HepG2 (cell line): Measurements from ENCODE around the gene NAB2. TPM values are rescaled to one million over a fixed set of nuclear protein-coding genes. Genes with fewer than 3 reads are reported as not detected.

Experiments
- ARNT2 ChIP-seq: sonication (generic); formaldehyde crosslinking; IDR thresholded peaks from 2 replicates; pipeline ENCODE4 v1.8.0; 2022; ENCODE audit warnings: mild to moderate bottlenecking, low read depth, missing genetic modification reagents, moderate library complexity
- ATAD3A ChIP-seq: sonication (generic); formaldehyde crosslinking; IDR thresholded peaks from 2 replicates; pipeline ENCODE4 v1.4.0; 2020; ENCODE audit warnings: missing genetic modification reagents
- BCLAF1 ChIP-seq: fragments of 450-650 bp; IDR thresholded peaks from 2 replicates; pipeline ENCODE4 v1.6.1; 2017; ENCODE audit warnings: mild to moderate bottlenecking
- EZH2 ChIP-seq: conservative IDR thresholded peaks from 2 replicates; pipeline ENCODE4 v1.6.1; 2012; ENCODE audit warnings: mild to moderate bottlenecking, low read depth, low read length, moderate library complexity
- FOSL1 ChIP-seq: sonication (generic); formaldehyde crosslinking; IDR thresholded peaks from 2 replicates; pipeline ENCODE4 v1.9.0; 2021; ENCODE audit warnings: missing genetic modification reagents, borderline replicate concordance
- GATA4 ChIP-seq: sonication (generic); IDR thresholded peaks from 2 replicates; pipeline ENCODE4 v1.6.1; 2016; ENCODE audit warnings: antibody characterized with exemption, low read depth, borderline replicate concordance
- HOXD1 ChIP-seq: sonication (generic); formaldehyde crosslinking; IDR thresholded peaks from 2 replicates; pipeline ENCODE4 v1.5.0; 2020; ENCODE audit warnings: missing genetic modification reagents
- IKZF1 ChIP-seq: fragments of 450-650 bp; IDR thresholded peaks from 2 replicates; pipeline ENCODE4 v1.7.1; 2016
- MEIS1 ChIP-seq: sonication (generic); formaldehyde crosslinking; IDR thresholded peaks from 2 replicates; pipeline ENCODE4 v1.9.0; 2021; ENCODE audit warnings: mild to moderate bottlenecking, missing genetic modification reagents, moderate library complexity, borderline replicate concordance
- NR1H2 ChIP-seq: sonication (generic); formaldehyde crosslinking; IDR thresholded peaks from 2 replicates; pipeline ENCODE4 v1.8.1; 2022; ENCODE audit warnings: low read depth, missing genetic modification reagents, borderline replicate concordance
- SRSF1 ChIP-seq: fragments of 200-400 bp; formaldehyde crosslinking; optimal IDR thresholded peaks from 2 replicates; pipeline ENCODE3; 2017; ENCODE audit warnings: mild to moderate bottlenecking, low read depth, low read length, moderate library complexity
- SRY ChIP-seq: sonication (generic); formaldehyde crosslinking; IDR thresholded peaks from 2 replicates; pipeline ENCODE4 v1.8.0; 2022; ENCODE audit warnings: mild to moderate bottlenecking, missing genetic modification reagents
- THAP8 ChIP-seq: sonication (generic); formaldehyde crosslinking; IDR thresholded peaks from 2 replicates; pipeline ENCODE4 v1.5.1; 2020; ENCODE audit warnings: missing genetic modification reagents, mild to moderate bottlenecking, borderline replicate concordance
- ZBTB26 ChIP-seq: IDR thresholded peaks from 2 replicates; pipeline ENCODE4 v1.6.1; 2016; ENCODE audit warnings: missing compliant biosample characterization, missing genetic modification reagents, borderline replicate concordance
- ZNF280B ChIP-seq: sonication (generic); formaldehyde crosslinking; IDR thresholded peaks from 2 replicates; pipeline ENCODE4 v1.5.0; 2020; ENCODE audit warnings: missing genetic modification reagents, mild to moderate bottlenecking, borderline replicate concordance
- ZNF331 ChIP-seq: sonication (generic); formaldehyde crosslinking; IDR thresholded peaks from 2 replicates; pipeline ENCODE4 v1.4.0; 2020; ENCODE audit warnings: missing genetic modification reagents
- ZNF34 ChIP-seq: sonication (generic); formaldehyde crosslinking; IDR thresholded peaks from 2 replicates; pipeline ENCODE4 v1.4.0; 2020; ENCODE audit warnings: mild to moderate bottlenecking, missing genetic modification reagents, borderline replicate concordance
- ZNF350 ChIP-seq: sonication (generic); formaldehyde crosslinking; IDR thresholded peaks from 2 replicates; pipeline ENCODE4 v1.4.0; 2020; ENCODE audit warnings: mild to moderate bottlenecking, low read depth, missing genetic modification reagents, borderline replicate concordance
- ZNF546 ChIP-seq: sonication (generic); formaldehyde crosslinking; conservative IDR thresholded peaks from 2 replicates; pipeline ENCODE4 v1.8.1; 2023; ENCODE audit warnings: mild to moderate bottlenecking, missing genetic modification reagents
- ZNF549 ChIP-seq: sonication (generic); formaldehyde crosslinking; IDR thresholded peaks from 2 replicates; pipeline ENCODE4 v1.5.0; 2020; ENCODE audit warnings: missing genetic modification reagents
- ZNF598 ChIP-seq: sonication (generic); formaldehyde crosslinking; IDR thresholded peaks from 2 replicates; pipeline ENCODE4 v1.5.1; 2020; ENCODE audit warnings: mild to moderate bottlenecking, missing genetic modification reagents, borderline replicate concordance
- ZNF749 ChIP-seq: sonication (generic); formaldehyde crosslinking; IDR thresholded peaks from 2 replicates; pipeline ENCODE4 v1.8.0; 2022; ENCODE audit warnings: mild to moderate bottlenecking, missing genetic modification reagents, moderate library complexity, borderline replicate concordance
- polyA plus RNA-seq, 8 experiments: library from polyadenylated mRNA; depleted of rRNA in 3 of 8; stranded (reverse) in 7 of 8; unstranded in 1 of 8; fragments of >200 nt; fragmentation: Illumina TruSeq in 4 of 8; extraction: Trizol in 4 of 8; gene quantifications; 2 replicates each; pipeline versions ENCODE4 v1.2.1 to v1.2.3, GENCODE V29; 2011 to 2016; ENCODE audit warnings: low read depth in 4 of 8, missing spikeins in 1 of 8, mixed read lengths in 1 of 8; ENCODE audit not compliant: insufficient read depth in 1 of 8
- total RNA-seq, 5 experiments: library from RNA; depleted of rRNA; stranded (reverse); fragments of >200 nt; fragmentation: Illumina TruSeq; extraction: Trizol; gene quantifications; 2 replicates each; pipeline ENCODE4 v1.2.3, GENCODE V29; 2016; ENCODE audit warnings: low read depth in 1 of 5

Gene NAB2
- total and polyA plus RNA-seq, 2 of the 13 experiments (the other 11 are each of a cell fraction or from before 2014, with no cell fraction given) = 11.7 to 12.9 TPM

GRCh38 chr12:57127726-57128518 is 39.0 kb downstream of the NAB2 start, which contains the start of gene LRP1 (continued):
- TF ChIP-seq ZNF749 (CRISPR knock-in tag) (0 out of 2 replicates have a peak, but pooled peaks have one; percentile 36), ZNF546 (CRISPR knock-in tag) (no peak), ZNF331 (CRISPR knock-in tag) (0 out of 2 replicates have a peak, but pooled peaks have one; percentile 35), ATAD3A (CRISPR knock-in tag) (no peak), SRY (CRISPR knock-in tag) (0 out of 2 replicates have a peak, but pooled peaks have one; percentile 50), EZH2 (no peak), NR1H2 (CRISPR knock-in tag) (no peak), FOSL1 (CRISPR knock-in tag) (no peak), ZNF549 (CRISPR knock-in tag) (no peak), GATA4 (0 out of 2 replicates have a peak, but pooled peaks have one; percentile 58), ZBTB26 (CRISPR knock-in tag) (peak; percentile 20; the same call in 1 of the 2 replicates), THAP8 (no peak), ZNF280B (peak; percentile 69; the same call in 1 of the 2 replicates), ARNT2 (CRISPR knock-in tag) (no peak), ZNF598 (CRISPR knock-in tag) (no peak), SRSF1 (peak; percentile 86), HOXD1 (CRISPR knock-in tag) (no peak), ZNF34 (CRISPR knock-in tag) (no peak), ZNF350 (CRISPR knock-in tag) (peak; percentile 53; the same call in 1 of the 2 replicates), BCLAF1 (no peak), MEIS1 (CRISPR knock-in tag) (no peak), IKZF1 (no peak)
